ENCODE data around the gene PPFIA3. TPM values are rescaled to one million over a fixed set of nuclear protein-coding genes. Genes with fewer than 3 reads are reported as not detected.

Gene PPFIA3
- total RNA-seq, 2 donors from 2014 or later = 2.6 to 3.9 TPM

DNA sequence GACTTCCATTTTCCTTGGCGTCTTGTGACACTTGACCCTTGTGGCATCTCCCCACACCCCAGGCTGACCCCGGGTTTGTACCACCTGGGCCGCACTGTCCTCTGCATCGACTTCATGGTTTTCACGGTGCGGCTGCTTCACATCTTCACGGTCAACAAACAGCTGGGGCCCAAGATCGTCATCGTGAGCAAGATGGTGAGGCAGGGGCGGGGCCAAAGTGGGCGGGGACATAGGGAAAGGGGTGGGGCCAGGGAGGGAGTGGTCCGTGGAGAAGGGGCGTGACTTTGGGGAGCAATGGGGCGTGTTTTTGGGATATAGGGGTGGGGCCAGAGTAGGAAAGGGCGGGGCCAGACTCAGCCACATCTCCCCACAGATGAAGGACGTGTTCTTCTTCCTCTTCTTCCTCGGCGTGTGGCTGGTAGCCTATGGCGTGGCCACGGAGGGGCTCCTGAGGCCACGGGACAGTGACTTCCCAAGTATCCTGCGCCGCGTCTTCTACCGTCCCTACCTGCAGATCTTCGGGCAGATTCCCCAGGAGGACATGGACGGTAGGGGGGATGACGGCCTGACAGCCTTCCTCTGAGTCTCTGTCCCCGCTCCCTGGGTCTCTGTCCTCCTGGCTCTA is 81.0 kb downstream of the PPFIA3 start:
- peak; percentile 28 for ATAC-seq
- Mint-ChIP-seq H3K27ac (no peak overlapping the region), H3K4me3 (no peak overlapping the region), H3K36me3 (ENCODE audit: low read depth) (no peaks in the 10 kb centered on the region), H3K4me1 (peaks cover 2% of the 10 kb centered on the region), H3K27me3 (peaks cover 18% of the 10 kb centered on the region)
- no peak for DNase-seq
- H3K9me3 ChIP-seq (ENCODE audit: control insufficient read depth, low read length, poor library complexity, severe bottlenecking) = no peaks in the 10 kb centered on the region

Other genes with a start within 250 kb of the PPFIA3 start
- 1,000 to 10,000 TPM in 1 of 2 donors, 100 to 1,000 TPM in 1; 954 to 1,165 TPM for gene PPP1R15A, start 247.1 kb upstream of the PPFIA3 start, total RNA-seq
- not detected for gene TULP2, start 220.8 kb upstream of the PPFIA3 start, total RNA-seq
- 100 to 1,000 TPM; 118 to 135 TPM for gene NUCB1, start 219.2 kb upstream of the PPFIA3 start, total RNA-seq
- under 1 TPM; 0.50 to 0.86 TPM for gene DHDH, start 185.8 kb upstream of the PPFIA3 start, total RNA-seq
- 100 to 1,000 TPM in 1 of 2 donors, 10 to 100 TPM in 1; 89.2 to 104 TPM for gene BAX, start 164.7 kb upstream of the PPFIA3 start, total RNA-seq
- 100 to 1,000 TPM; 612 to 898 TPM for gene FTL, start 154.2 kb upstream of the PPFIA3 start, total RNA-seq
- gene GYS1, start 126.2 kb upstream of the PPFIA3 start, total RNA-seq = 10 to 100 TPM; 21.6 to 24.2 TPM
- gene RUVBL2, start 125.7 kb upstream of the PPFIA3 start, total RNA-seq = 10 to 100 TPM; 20.2 to 25.5 TPM
- not detected for gene LHB, start 102.5 kb upstream of the PPFIA3 start, total RNA-seq
- not detected for gene CGB3, start 95.2 kb upstream of the PPFIA3 start, total RNA-seq
- gene CGB2, start 87.7 kb upstream of the PPFIA3 start, total RNA-seq = not detected
- gene CGB1, start 82.6 kb upstream of the PPFIA3 start, total RNA-seq = not detected
- gene CGB5, start 75.7 kb upstream of the PPFIA3 start, total RNA-seq = not detected
- gene CGB8, start 70.4 kb upstream of the PPFIA3 start, total RNA-seq = not detected
- not detected for gene CGB7, start 61.8 kb upstream of the PPFIA3 start, total RNA-seq
- not detected for gene NTF4, start 54.7 kb upstream of the PPFIA3 start, total RNA-seq
- not detected for gene KCNA7, start 46.8 kb upstream of the PPFIA3 start, total RNA-seq
- gene SNRNP70, start 34.1 kb upstream of the PPFIA3 start, total RNA-seq = 100 to 1,000 TPM; 352 to 394 TPM
- gene LIN7B, start 5.2 kb upstream of the PPFIA3 start, total RNA-seq = 1 to 10 TPM; 4.7 to 5.2 TPM
- 1 to 10 TPM; 3.6 to 3.9 TPM for gene C19orf73, start 401 bp upstream of the PPFIA3 start, total RNA-seq
- not detected for gene HRC, start 35.9 kb downstream of the PPFIA3 start, total RNA-seq
- gene TRPM4, start 38.2 kb downstream of the PPFIA3 start, total RNA-seq = under 1 TPM in 1 of 2 donors, not detected in 1; 0.25 TPM
- gene SLC6A16, start 205.6 kb downstream of the PPFIA3 start, total RNA-seq = 1 to 10 TPM; 3.1 to 3.7 TPM
- 100 to 1,000 TPM; 288 to 373 TPM for gene CD37, start 215.9 kb downstream of the PPFIA3 start, total RNA-seq
- under 1 TPM in 1 of 2 donors, not detected in 1; 0.17 TPM for gene TEAD2, start 242.9 kb downstream of the PPFIA3 start, total RNA-seq
- gene DKKL1, start 244.3 kb downstream of the PPFIA3 start, total RNA-seq = not detected